SK-N-SH treated with all-trans-retinoic acid at 6 μM for 48 hours (cell line): Measurements from ENCODE around the gene SNX13.

ENCODE experiments used
- ARNTL ChIP-seq: fragments of 450-650 bp; formaldehyde crosslinking; IDR thresholded peaks from 2 replicates; pipeline ENCODE4 v1.5.0; 2020; ENCODE audit warnings: low read depth, mild to moderate bottlenecking, moderate library complexity, borderline replicate concordance
- GLIS3 ChIP-seq: fragments of 250-450 bp; sonication (Bioruptor Pico); IDR thresholded peaks from 2 replicates; pipeline ENCODE4 v1.5.0; 2020; ENCODE audit warnings: mild to moderate bottlenecking, moderate library complexity
- OSR1 ChIP-seq: fragments of 250-450 bp; sonication (Bioruptor Pico); IDR thresholded peaks from 2 replicates; pipeline ENCODE4 v1.8.0; 2022; ENCODE audit warnings: moderate library complexity, mild to moderate bottlenecking, inconsistent platforms
- TOX ChIP-seq: fragments of 250-450 bp; sonication (Bioruptor Pico); IDR thresholded peaks from 2 replicates; pipeline ENCODE4 v1.8.0; 2021; ENCODE audit warnings: mild to moderate bottlenecking, moderate library complexity, borderline replicate concordance
- ZC3H10 ChIP-seq: fragments of 250-450 bp; sonication (Bioruptor Pico); IDR thresholded peaks from 2 replicates; pipeline ENCODE4 v1.5.1; 2021; ENCODE audit warnings: mild to moderate bottlenecking, moderate library complexity
- ZFP30 ChIP-seq: fragments of 450-650 bp; formaldehyde crosslinking; IDR thresholded peaks from 2 replicates; pipeline ENCODE4 v1.5.0; 2022; ENCODE audit warnings: mild to moderate bottlenecking, moderate library complexity
- ZNF70 ChIP-seq: fragments of 450-650 bp; formaldehyde crosslinking; IDR thresholded peaks from 2 replicates; pipeline ENCODE4 v1.5.0; 2020; ENCODE audit warnings: mild to moderate bottlenecking, moderate library complexity
- TF ChIP-seq, protein P1 (sequence below): fragments of 250-450 bp; sonication (Bioruptor Pico); IDR thresholded peaks from 2 replicates; pipeline ENCODE4 v1.5.0; 2020; ENCODE audit warnings: mild to moderate bottlenecking, moderate library complexity
- TF ChIP-seq, protein P2 (sequence below): fragments of 250-450 bp; sonication (Bioruptor Pico); IDR thresholded peaks from 2 replicates; pipeline ENCODE4 v1.8.0; 2020; ENCODE audit warnings: mild to moderate bottlenecking, moderate library complexity, borderline replicate concordance
- TF ChIP-seq, protein P3 (sequence below): fragments of 250-450 bp; sonication (Bioruptor Pico); IDR thresholded peaks from 2 replicates; pipeline ENCODE4 v1.8.0; 2021; ENCODE audit warnings: low read depth, mild to moderate bottlenecking, moderate library complexity, borderline replicate concordance

DNA sequence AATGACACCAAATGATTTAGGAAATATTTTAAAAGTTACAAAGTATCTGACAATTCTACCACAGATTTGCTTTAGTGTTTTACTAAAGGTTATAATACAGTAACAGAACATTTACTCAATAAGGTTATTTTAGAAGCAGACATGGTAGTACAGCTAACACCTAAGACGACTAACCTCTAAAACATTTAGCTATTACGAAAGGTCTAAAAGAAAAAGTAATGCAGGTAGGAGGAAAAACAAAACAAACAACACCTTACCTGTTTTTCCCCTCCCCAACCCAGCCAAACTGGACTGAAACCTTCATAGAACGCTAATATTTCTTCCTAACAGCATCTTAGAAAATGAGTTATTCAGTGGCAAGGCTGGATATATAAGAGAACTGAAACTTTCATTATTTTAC is 111.3 kb downstream of the SNX13 start:
- no peak for TF ChIP-seq GLIS3
- no peak for TF ChIP-seq ARNTL (CRISPR knock-in tag)
- TF ChIP-seq ZFP30 (CRISPR knock-in tag) = no peak
- TF ChIP-seq, protein P1, sequence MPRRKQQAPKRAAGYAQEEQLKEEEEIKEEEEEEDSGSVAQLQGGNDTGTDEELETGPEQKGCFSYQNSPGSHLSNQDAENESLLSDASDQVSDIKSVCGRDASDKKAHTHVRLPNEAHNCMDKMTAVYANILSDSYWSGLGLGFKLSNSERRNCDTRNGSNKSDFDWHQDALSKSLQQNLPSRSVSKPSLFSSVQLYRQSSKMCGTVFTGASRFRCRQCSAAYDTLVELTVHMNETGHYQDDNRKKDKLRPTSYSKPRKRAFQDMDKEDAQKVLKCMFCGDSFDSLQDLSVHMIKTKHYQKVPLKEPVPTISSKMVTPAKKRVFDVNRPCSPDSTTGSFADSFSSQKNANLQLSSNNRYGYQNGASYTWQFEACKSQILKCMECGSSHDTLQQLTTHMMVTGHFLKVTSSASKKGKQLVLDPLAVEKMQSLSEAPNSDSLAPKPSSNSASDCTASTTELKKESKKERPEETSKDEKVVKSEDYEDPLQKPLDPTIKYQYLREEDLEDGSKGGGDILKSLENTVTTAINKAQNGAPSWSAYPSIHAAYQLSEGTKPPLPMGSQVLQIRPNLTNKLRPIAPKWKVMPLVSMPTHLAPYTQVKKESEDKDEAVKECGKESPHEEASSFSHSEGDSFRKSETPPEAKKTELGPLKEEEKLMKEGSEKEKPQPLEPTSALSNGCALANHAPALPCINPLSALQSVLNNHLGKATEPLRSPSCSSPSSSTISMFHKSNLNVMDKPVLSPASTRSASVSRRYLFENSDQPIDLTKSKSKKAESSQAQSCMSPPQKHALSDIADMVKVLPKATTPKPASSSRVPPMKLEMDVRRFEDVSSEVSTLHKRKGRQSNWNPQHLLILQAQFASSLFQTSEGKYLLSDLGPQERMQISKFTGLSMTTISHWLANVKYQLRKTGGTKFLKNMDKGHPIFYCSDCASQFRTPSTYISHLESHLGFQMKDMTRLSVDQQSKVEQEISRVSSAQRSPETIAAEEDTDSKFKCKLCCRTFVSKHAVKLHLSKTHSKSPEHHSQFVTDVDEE = no peak
- no peak for TF ChIP-seq OSR1
- TF ChIP-seq, protein P2, sequence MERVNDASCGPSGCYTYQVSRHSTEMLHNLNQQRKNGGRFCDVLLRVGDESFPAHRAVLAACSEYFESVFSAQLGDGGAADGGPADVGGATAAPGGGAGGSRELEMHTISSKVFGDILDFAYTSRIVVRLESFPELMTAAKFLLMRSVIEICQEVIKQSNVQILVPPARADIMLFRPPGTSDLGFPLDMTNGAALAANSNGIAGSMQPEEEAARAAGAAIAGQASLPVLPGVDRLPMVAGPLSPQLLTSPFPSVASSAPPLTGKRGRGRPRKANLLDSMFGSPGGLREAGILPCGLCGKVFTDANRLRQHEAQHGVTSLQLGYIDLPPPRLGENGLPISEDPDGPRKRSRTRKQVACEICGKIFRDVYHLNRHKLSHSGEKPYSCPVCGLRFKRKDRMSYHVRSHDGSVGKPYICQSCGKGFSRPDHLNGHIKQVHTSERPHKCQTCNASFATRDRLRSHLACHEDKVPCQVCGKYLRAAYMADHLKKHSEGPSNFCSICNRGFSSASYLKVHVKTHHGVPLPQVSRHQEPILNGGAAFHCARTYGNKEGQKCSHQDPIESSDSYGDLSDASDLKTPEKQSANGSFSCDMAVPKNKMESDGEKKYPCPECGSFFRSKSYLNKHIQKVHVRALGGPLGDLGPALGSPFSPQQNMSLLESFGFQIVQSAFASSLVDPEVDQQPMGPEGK (CRISPR knock-in tag) = no peak
- TF ChIP-seq ZC3H10 (CRISPR knock-in tag) = no peak
- no peak for TF ChIP-seq TOX
- TF ChIP-seq, protein P3, sequence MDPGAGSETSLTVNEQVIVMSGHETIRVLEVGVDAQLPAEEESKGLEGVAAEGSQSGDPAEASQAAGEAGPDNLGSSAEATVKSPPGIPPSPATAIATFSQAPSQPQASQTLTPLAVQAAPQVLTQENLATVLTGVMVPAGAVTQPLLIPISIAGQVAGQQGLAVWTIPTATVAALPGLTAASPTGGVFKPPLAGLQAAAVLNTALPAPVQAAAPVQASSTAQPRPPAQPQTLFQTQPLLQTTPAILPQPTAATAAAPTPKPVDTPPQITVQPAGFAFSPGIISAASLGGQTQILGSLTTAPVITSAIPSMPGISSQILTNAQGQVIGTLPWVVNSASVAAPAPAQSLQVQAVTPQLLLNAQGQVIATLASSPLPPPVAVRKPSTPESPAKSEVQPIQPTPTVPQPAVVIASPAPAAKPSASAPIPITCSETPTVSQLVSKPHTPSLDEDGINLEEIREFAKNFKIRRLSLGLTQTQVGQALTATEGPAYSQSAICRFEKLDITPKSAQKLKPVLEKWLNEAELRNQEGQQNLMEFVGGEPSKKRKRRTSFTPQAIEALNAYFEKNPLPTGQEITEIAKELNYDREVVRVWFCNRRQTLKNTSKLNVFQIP (CRISPR knock-in tag) = no peak
- no peak for TF ChIP-seq ZNF70 (CRISPR knock-in tag)
